Activated T-helper 17 cell treated with anti-CD3 and anti-CD28 coated beads, Interleukin-2, amount 50 U/mL, for 72 hours (primary cell): ENCODE results near the gene WIPF3. TPM values are rescaled to one million over a fixed set of nuclear protein-coding genes. Genes with fewer than 3 reads are reported as not detected.

Experiments used
- ATAC-seq: fragments of 150-1000 bp; cut with Tn5 transposase; replicated peaks from 2 replicates; pipeline ENCODE4 v1.10.0; 2021; ENCODE audit warnings: mild to moderate bottlenecking, moderate library complexity
- H3K27ac Mint-ChIP-seq: one replicate; pipeline ENCODE4 v1.8.0; 2022; ENCODE audit warnings: mixed read lengths
- H3K27me3 Mint-ChIP-seq: one replicate; pipeline ENCODE4 v1.8.0; 2022; ENCODE audit warnings: mixed read lengths
- H3K36me3 Mint-ChIP-seq: one replicate; pipeline ENCODE4 v1.8.0; 2022; ENCODE audit warnings: low read depth, mild to moderate bottlenecking, mixed read lengths
- H3K4me1 Mint-ChIP-seq: one replicate; pipeline ENCODE4 v1.8.0; 2022; ENCODE audit warnings: mixed read lengths
- H3K4me3 Mint-ChIP-seq: one replicate; pipeline ENCODE4 v1.8.0; 2022; ENCODE audit warnings: mild to moderate bottlenecking, mixed read lengths
- H3K9me3 Mint-ChIP-seq: one replicate; pipeline ENCODE4 v1.8.0; 2022; ENCODE audit warnings: mixed read lengths
- total RNA-seq, 2 donors: library from RNA; stranded (reverse); gene quantifications; one replicate each; pipeline ENCODE4 v1.2.3, GENCODE V29; 2022

WIPF3 gene
- total RNA-seq: not detected

GRCh38 chr7:29806208-29806994 lies at the start of gene WIPF3:
Gene WIPF3, plus strand, starts transcription at chr7:29806508. Its CDS starts 28,217 bp downstream, at chr7:29834725.
- H3K36me3 Mint-ChIP-seq: no peaks in the 10 kb centered on the region
- no peaks in the 10 kb centered on the region for H3K9me3 Mint-ChIP-seq
- no peak within 1 kb of the TSS for H3K4me3 Mint-ChIP-seq
- ATAC-seq: no peak
- H3K4me1 Mint-ChIP-seq: no peaks in the 10 kb centered on the region
- H3K27me3 Mint-ChIP-seq: peaks cover 60% of the 10 kb centered on the region
- no peak within 1 kb of the TSS for H3K27ac Mint-ChIP-seq

GRCh38 chr7:29763266-29763665 lies 43.0 kb upstream of the WIPF3 start:
- ATAC-seq: no peak
- H3K36me3 Mint-ChIP-seq: no peaks in the 10 kb centered on the region
- no peaks in the 10 kb centered on the region for H3K9me3 Mint-ChIP-seq
- no peak overlapping the region for H3K4me3 Mint-ChIP-seq
- H3K4me1 Mint-ChIP-seq: no peaks in the 10 kb centered on the region
- peaks cover 20% of the 10 kb centered on the region for H3K27me3 Mint-ChIP-seq
- H3K27ac Mint-ChIP-seq: no peak overlapping the region

- no peaks in the 10 kb centered on the region for H3K4me1 Mint-ChIP-seq
- no peak overlapping the region for H3K4me3 Mint-ChIP-seq
- ATAC-seq: no peak
- no peak overlapping the region for H3K27ac Mint-ChIP-seq
- no peaks in the 10 kb centered on the region for H3K9me3 Mint-ChIP-seq
- H3K36me3 Mint-ChIP-seq: no peaks in the 10 kb centered on the region
- peaks cover 20% of the 10 kb centered on the region for H3K27me3 Mint-ChIP-seq
Observed at GRCh38 chr7:29764227-29764626, 42.1 kb upstream of the WIPF3 start.

- no peak overlapping the region for H3K27ac Mint-ChIP-seq
- H3K4me1 Mint-ChIP-seq: no peaks in the 10 kb centered on the region
- no peak overlapping the region for H3K4me3 Mint-ChIP-seq
- H3K36me3 Mint-ChIP-seq: no peaks in the 10 kb centered on the region
- H3K9me3 Mint-ChIP-seq: no peaks in the 10 kb centered on the region
- ATAC-seq: no peak
- H3K27me3 Mint-ChIP-seq: peaks cover 23% of the 10 kb centered on the region
Observed at GRCh38 chr7:29765490-29765889, 40.8 kb upstream of the WIPF3 start.

GRCh38 chr7:29770371-29770770 lies 35.9 kb upstream of the WIPF3 start:
- Mint-ChIP-seq H3K4me1 (no peaks in the 10 kb centered on the region), H3K4me3 (no peak overlapping the region), H3K27ac (no peak overlapping the region)

GRCh38 chr7:29771081-29771816 lies 35.1 kb upstream of the WIPF3 start:
- no peaks in the 10 kb centered on the region for H3K36me3 Mint-ChIP-seq
- H3K4me1 Mint-ChIP-seq: no peaks in the 10 kb centered on the region
- no peak for ATAC-seq
- no peak overlapping the region for H3K4me3 Mint-ChIP-seq
- peaks cover 10% of the 10 kb centered on the region for H3K27me3 Mint-ChIP-seq
- H3K9me3 Mint-ChIP-seq: no peaks in the 10 kb centered on the region
- no peak overlapping the region for H3K27ac Mint-ChIP-seq

More at GRCh38 chr7:29770371-29770770, 35.9 kb upstream of the WIPF3 start:
- H3K27me3 Mint-ChIP-seq: peaks cover 19% of the 10 kb centered on the region
- H3K36me3 Mint-ChIP-seq: no peaks in the 10 kb centered on the region
- no peaks in the 10 kb centered on the region for H3K9me3 Mint-ChIP-seq
- ATAC-seq: no peak

GRCh38 chr7:29779017-29779416 lies 27.3 kb upstream of the WIPF3 start:
- H3K4me3 Mint-ChIP-seq: no peak overlapping the region
- ATAC-seq: no peak
- no peaks in the 10 kb centered on the region for H3K4me1 Mint-ChIP-seq
- peaks cover 21% of the 10 kb centered on the region for H3K27me3 Mint-ChIP-seq
- no peak overlapping the region for H3K27ac Mint-ChIP-seq
- no peaks in the 10 kb centered on the region for H3K36me3 Mint-ChIP-seq
- H3K9me3 Mint-ChIP-seq: no peaks in the 10 kb centered on the region

GRCh38 chr7:29780346-29780745 lies 26.0 kb upstream of the WIPF3 start:
- Mint-ChIP-seq H3K27me3 (peaks cover 21% of the 10 kb centered on the region), H3K4me1 (no peaks in the 10 kb centered on the region), H3K36me3 (no peaks in the 10 kb centered on the region), H3K9me3 (no peaks in the 10 kb centered on the region), H3K4me3 (no peak overlapping the region), H3K27ac (no peak overlapping the region)
- ATAC-seq: no peak

GRCh38 chr7:29783671-29784070 lies 22.6 kb upstream of the WIPF3 start:
- Mint-ChIP-seq H3K9me3 (no peaks in the 10 kb centered on the region), H3K4me1 (no peaks in the 10 kb centered on the region), H3K27me3 (peaks cover 9% of the 10 kb centered on the region), H3K4me3 (no peak overlapping the region), H3K36me3 (no peaks in the 10 kb centered on the region), H3K27ac (no peak overlapping the region)
- no peak for ATAC-seq

- no peaks in the 10 kb centered on the region for H3K4me1 Mint-ChIP-seq
- no peak overlapping the region for H3K27ac Mint-ChIP-seq
- H3K9me3 Mint-ChIP-seq: no peaks in the 10 kb centered on the region
- no peak overlapping the region for H3K4me3 Mint-ChIP-seq
- H3K36me3 Mint-ChIP-seq: no peaks in the 10 kb centered on the region
- ATAC-seq: no peak
- H3K27me3 Mint-ChIP-seq: peaks cover 6% of the 10 kb centered on the region
Observed at GRCh38 chr7:29793507-29793906, 12.8 kb upstream of the WIPF3 start.

- peaks cover 10% of the 10 kb centered on the region for H3K27me3 Mint-ChIP-seq
- H3K9me3 Mint-ChIP-seq: no peaks in the 10 kb centered on the region
- H3K27ac Mint-ChIP-seq: no peak overlapping the region
- no peak overlapping the region for H3K4me3 Mint-ChIP-seq
- H3K4me1 Mint-ChIP-seq: no peaks in the 10 kb centered on the region
- no peaks in the 10 kb centered on the region for H3K36me3 Mint-ChIP-seq
- ATAC-seq: no peak
Observed at GRCh38 chr7:29794959-29795629, 11.2 kb upstream of the WIPF3 start.

- Mint-ChIP-seq H3K4me3 (no peak overlapping the region), H3K36me3 (no peaks in the 10 kb centered on the region), H3K27me3 (peaks cover 12% of the 10 kb centered on the region), H3K9me3 (no peaks in the 10 kb centered on the region), H3K27ac (no peak overlapping the region), H3K4me1 (no peaks in the 10 kb centered on the region)
- no peak for ATAC-seq
Observed at GRCh38 chr7:29795696-29796580, 10.4 kb upstream of the WIPF3 start.

GRCh38 chr7:29797112-29797944 lies 9.0 kb upstream of the WIPF3 start:
- H3K9me3 Mint-ChIP-seq: no peaks in the 10 kb centered on the region
- no peaks in the 10 kb centered on the region for H3K36me3 Mint-ChIP-seq

More at GRCh38 chr7:29797112-29797944, 9.0 kb upstream of the WIPF3 start:
- H3K27me3 Mint-ChIP-seq: peaks cover 19% of the 10 kb centered on the region
- H3K4me3 Mint-ChIP-seq: no peak overlapping the region
- no peak for ATAC-seq
- H3K27ac Mint-ChIP-seq: no peak overlapping the region
- H3K4me1 Mint-ChIP-seq: no peaks in the 10 kb centered on the region
